ENCODE data around the gene CCL4. TPM values are rescaled to one million over a fixed set of nuclear protein-coding genes. Genes with fewer than 3 reads are reported as not detected.
A peak's percentile ranks its signal among the peaks of the same experiment; 100 is the strongest.

Gene CCL4
- total RNA-seq, 1 donor = not detected

GRCh38 chr17:36131931-36132330 lies 28.3 kb downstream of the CCL4 start:
- no peak overlapping the region for H3K4me3 ChIP-seq (ENCODE audit: low read depth, low read length)
- TF ChIP-seq CTCF (IDR thresholded peaks at IDR 0.05; ENCODE audit: insufficient read depth, low read length) = no peak
- DNase-seq (ENCODE audit: low read depth) = no peak

- no peak for DNase-seq (ENCODE audit: low read depth)
- no peak for TF ChIP-seq CTCF (IDR thresholded peaks at IDR 0.05; ENCODE audit: insufficient read depth, low read length)
- no peak overlapping the region for H3K4me3 ChIP-seq (ENCODE audit: low read depth, low read length)
These were observed 28.8 kb downstream of the CCL4 start for GRCh38 chr17:36132421-36132831.

GRCh38 chr17:36133602-36134236 lies 30.1 kb downstream of the CCL4 start:
- no peak for TF ChIP-seq CTCF (IDR thresholded peaks at IDR 0.05; ENCODE audit: insufficient read depth, low read length)
- no peak overlapping the region for H3K4me3 ChIP-seq (ENCODE audit: low read depth, low read length)
- peak; percentile 16 for DNase-seq (ENCODE audit: low read depth)

- no peak overlapping the region for H3K4me3 ChIP-seq (ENCODE audit: low read depth, low read length)
These were observed 31.8 kb downstream of the CCL4 start for GRCh38 chr17:36135465-36135864.

GRCh38 chr17:36136036-36136435 lies 32.4 kb downstream of the CCL4 start:
- DNase-seq (ENCODE audit: low read depth) = no peak
- H3K4me3 ChIP-seq (ENCODE audit: low read depth, low read length) = no peak overlapping the region
- TF ChIP-seq CTCF (IDR thresholded peaks at IDR 0.05; ENCODE audit: insufficient read depth, low read length) = no peak

More at GRCh38 chr17:36135465-36135864, 31.8 kb downstream of the CCL4 start:
- no peak for DNase-seq (ENCODE audit: low read depth)
- no peak for TF ChIP-seq CTCF (IDR thresholded peaks at IDR 0.05; ENCODE audit: insufficient read depth, low read length)

- DNase-seq (ENCODE audit: low read depth) = no peak
- no peak overlapping the region for H3K4me3 ChIP-seq (ENCODE audit: low read depth, low read length)
- TF ChIP-seq CTCF (IDR thresholded peaks at IDR 0.05; ENCODE audit: insufficient read depth, low read length) = no peak
These were observed 32.8 kb downstream of the CCL4 start for GRCh38 chr17:36136439-36136838.

GRCh38 chr17:36142235-36142634 lies 38.6 kb downstream of the CCL4 start:
- DNase-seq (ENCODE audit: low read depth) = no peak
- TF ChIP-seq CTCF (IDR thresholded peaks at IDR 0.05; ENCODE audit: insufficient read depth, low read length) = no peak
- H3K4me3 ChIP-seq (ENCODE audit: low read depth, low read length) = no peak overlapping the region
